IgD-negative memory B cell (primary cell): ENCODE data around the gene CD9. TPM values are rescaled to one million over a fixed set of nuclear protein-coding genes. Genes with fewer than 3 reads are reported as not detected.
A peak's percentile ranks its signal among the peaks of the same experiment; 100 is the strongest.

Experiments
- H3K27ac Mint-ChIP-seq, 3 donors: one replicate each; pipeline ENCODE4 v1.8.0; 2020 to 2022; ENCODE audit warnings: mild to moderate bottlenecking in 3 of 3, mixed read lengths in 3 of 3, moderate library complexity in 1 of 3
- H3K27me3 Mint-ChIP-seq: one replicate; pipeline ENCODE4 v1.8.0; 2021; ENCODE audit warnings: mixed read lengths
- H3K36me3 Mint-ChIP-seq: one replicate; pipeline ENCODE4 v1.8.0; 2020; ENCODE audit warnings: mild to moderate bottlenecking, mixed read lengths
- H3K4me1 Mint-ChIP-seq, 3 donors: one replicate each; pipeline ENCODE4 v1.8.0; 2020 to 2022; ENCODE audit warnings: mixed read lengths in 3 of 3, mild to moderate bottlenecking in 1 of 3
- H3K4me3 Mint-ChIP-seq, 4 donors: one replicate each; pipeline ENCODE4 v1.8.0; 2020 to 2022; ENCODE audit warnings: mild to moderate bottlenecking in 4 of 4, mixed read lengths in 4 of 4, moderate library complexity in 3 of 4
- H3K9me3 Mint-ChIP-seq, 3 donors: one replicate each; pipeline ENCODE4 v1.8.0; 2020 to 2021; ENCODE audit warnings: mixed read lengths in 3 of 3, mild to moderate bottlenecking in 1 of 3
- polyA plus RNA-seq: library from polyadenylated mRNA; unstranded; fragments of 300-500 nt; fragmentation: Illumina TruSeq; gene quantifications from one replicate; pipeline ENCODE4 v1.2.3, GENCODE V29; 2021

Gene CD9
- polyA plus RNA-seq, 1 donor from 2014 or later: 9.6 TPM

GRCh38 chr12:6254491-6254890, 54.3 kb downstream of the CD9 start:
- H3K36me3 Mint-ChIP-seq: peaks cover 2% of the 10 kb centered on the region

GRCh38 chr12:6257007-6257406, 56.8 kb downstream of the CD9 start:
- Mint-ChIP-seq H3K36me3 (peaks cover 2% of the 10 kb centered on the region), H3K4me3 (no peak overlapping the region)

More at GRCh38 chr12:6254491-6254890, 54.3 kb downstream of the CD9 start:
- no peaks in the 10 kb centered on the region for H3K4me1 Mint-ChIP-seq
- H3K9me3 Mint-ChIP-seq: peaks cover 0 to 4% (median 0%) of the 10 kb centered on the region in 3 donors
- peaks cover 10% of the 10 kb centered on the region for H3K27me3 Mint-ChIP-seq
- H3K27ac Mint-ChIP-seq: no peak overlapping the region
- H3K4me3 Mint-ChIP-seq: no peak overlapping the region

GRCh38 chr12:6262211-6262610, 62.0 kb downstream of the CD9 start:
- Mint-ChIP-seq H3K9me3 (peaks cover 0 to 4% (median 0%) of the 10 kb centered on the region in 3 donors), H3K27ac (no peak overlapping the region)

More at GRCh38 chr12:6257007-6257406, 56.8 kb downstream of the CD9 start:
- no peaks in the 10 kb centered on the region for H3K4me1 Mint-ChIP-seq
- peaks cover 15% of the 10 kb centered on the region for H3K27me3 Mint-ChIP-seq
- peaks cover 0 to 4% (median 0%) of the 10 kb centered on the region in 3 donors for H3K9me3 Mint-ChIP-seq
- no peak overlapping the region for H3K27ac Mint-ChIP-seq

DNA sequence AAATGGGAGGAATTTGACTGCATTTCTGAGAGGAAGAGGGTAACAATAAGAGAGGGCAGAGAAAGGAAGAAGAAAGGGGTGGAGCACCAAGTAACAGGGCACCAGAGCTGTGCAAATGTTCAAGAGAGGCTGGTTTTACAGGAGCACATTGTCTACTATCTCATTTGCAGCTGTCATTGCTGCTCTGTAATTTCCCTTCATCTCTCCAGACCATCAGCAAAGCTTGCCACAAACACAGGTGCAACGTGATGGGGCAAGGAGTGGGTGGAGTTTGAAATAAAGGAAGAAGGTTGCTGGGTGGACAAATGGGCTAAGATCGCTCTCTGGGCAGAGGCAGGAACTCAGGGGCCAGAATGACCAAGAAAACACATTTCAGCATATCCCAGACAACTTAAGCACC, 62.4 kb downstream of the CD9 start:
- no peak overlapping the region for H3K27ac Mint-ChIP-seq

More at GRCh38 chr12:6262211-6262610, 62.0 kb downstream of the CD9 start:
- Mint-ChIP-seq H3K27me3 (peaks cover 5% of the 10 kb centered on the region), H3K36me3 (peaks cover 2% of the 10 kb centered on the region), H3K4me1 (no peaks in the 10 kb centered on the region), H3K4me3 (no peak overlapping the region)

DNA sequence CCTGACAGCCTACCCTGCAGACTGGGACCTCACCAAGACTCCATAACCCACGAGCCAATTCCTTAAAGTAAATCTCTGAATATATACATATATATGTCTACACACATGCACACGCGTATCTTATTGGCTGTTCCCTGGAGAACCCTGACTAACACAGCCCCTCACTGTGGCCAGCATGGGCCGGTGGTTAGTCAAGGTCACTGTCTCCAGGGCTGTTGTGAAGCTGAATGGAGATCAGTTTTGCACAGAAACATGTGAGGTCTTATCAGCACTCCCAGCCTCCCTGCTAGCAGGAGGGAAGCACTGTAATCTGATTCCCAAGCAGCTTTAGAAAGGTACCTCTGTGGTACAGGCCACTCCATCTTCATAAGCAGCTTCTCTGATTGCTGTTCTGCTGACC, 63.7 kb downstream of the CD9 start:
- no peak overlapping the region for H3K27ac Mint-ChIP-seq
- H3K4me3 Mint-ChIP-seq: no peak overlapping the region
- H3K9me3 Mint-ChIP-seq: no peaks in the 10 kb centered on the region
- peaks cover 5% of the 10 kb centered on the region for H3K27me3 Mint-ChIP-seq
- no peaks in the 10 kb centered on the region for H3K36me3 Mint-ChIP-seq
- no peaks in the 10 kb centered on the region for H3K4me1 Mint-ChIP-seq

More for the DNA sequence above, 62.4 kb downstream of the CD9 start:
- Mint-ChIP-seq H3K27me3 (peaks cover 5% of the 10 kb centered on the region), H3K4me3 (no peak overlapping the region), H3K36me3 (peaks cover 2% of the 10 kb centered on the region), H3K9me3 (peaks cover 0 to 4% (median 0%) of the 10 kb centered on the region in 3 donors), H3K4me1 (no peaks in the 10 kb centered on the region)

DNA sequence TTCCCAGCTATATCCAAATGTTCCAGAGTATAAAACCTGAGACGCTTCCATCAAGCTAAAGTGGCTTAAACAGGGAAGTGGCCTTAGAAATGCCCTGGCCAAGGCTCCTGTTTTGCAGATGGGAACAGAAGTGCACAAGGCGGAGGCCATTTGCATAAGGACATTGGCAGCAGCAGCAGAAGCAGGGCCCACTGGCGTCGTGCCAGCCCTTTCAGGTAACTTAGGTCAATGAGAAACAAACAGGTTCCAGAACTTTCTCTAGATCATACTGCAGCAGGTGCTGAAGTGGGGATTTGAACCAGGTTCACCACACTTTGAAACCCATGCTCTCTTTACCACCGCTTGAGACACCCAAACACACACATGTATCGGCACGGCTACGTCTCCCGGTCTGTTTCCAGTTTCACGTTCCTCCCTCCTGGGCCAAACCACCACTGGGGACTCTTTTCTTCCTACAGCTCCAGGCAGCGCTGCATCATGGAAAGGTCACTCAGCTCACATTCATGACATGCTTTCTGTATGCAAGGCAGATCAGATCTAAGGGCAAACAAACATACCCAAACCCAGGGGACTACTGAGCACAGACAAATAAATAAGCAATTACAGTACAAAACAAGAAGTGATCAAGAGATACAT, 64.3 kb downstream of the CD9 start:
- H3K9me3 Mint-ChIP-seq: no peaks in the 10 kb centered on the region
- H3K27ac Mint-ChIP-seq: no peak overlapping the region
- no peaks in the 10 kb centered on the region for H3K4me1 Mint-ChIP-seq
- H3K36me3 Mint-ChIP-seq: no peaks in the 10 kb centered on the region
- H3K4me3 Mint-ChIP-seq: no peak overlapping the region
- H3K27me3 Mint-ChIP-seq: peaks cover 5% of the 10 kb centered on the region

- H3K36me3 Mint-ChIP-seq: no peaks in the 10 kb centered on the region
- no peak overlapping the region for H3K4me3 Mint-ChIP-seq
- H3K4me1 Mint-ChIP-seq: no peaks in the 10 kb centered on the region
- H3K9me3 Mint-ChIP-seq: no peaks in the 10 kb centered on the region
- H3K27ac Mint-ChIP-seq: no peak overlapping the region
- peaks cover 5% of the 10 kb centered on the region for H3K27me3 Mint-ChIP-seq
Measured at GRCh38 chr12:6265038-6265405, 64.8 kb downstream of the CD9 start.

DNA sequence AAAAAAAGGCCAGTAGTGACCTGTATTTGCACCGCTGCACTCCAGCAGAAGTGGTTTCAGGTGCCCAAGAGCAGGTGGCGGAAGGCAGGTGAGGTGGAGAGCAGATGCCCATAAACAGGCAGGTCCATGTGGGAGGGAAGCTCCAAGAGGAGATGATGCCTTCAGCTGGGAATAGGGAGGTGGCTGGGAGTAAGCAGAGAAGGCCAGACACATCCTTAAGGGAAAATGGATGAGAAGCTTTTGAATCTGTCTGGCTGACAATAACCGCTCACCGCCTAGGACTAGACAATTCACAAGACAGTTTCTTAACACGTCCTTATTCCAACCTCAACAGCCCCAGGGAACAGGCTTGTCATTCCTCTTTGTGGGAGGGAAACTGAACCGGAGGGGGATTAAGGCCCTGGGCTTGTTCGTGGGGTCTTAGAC, 66.4 kb downstream of the CD9 start:
- H3K36me3 Mint-ChIP-seq: no peaks in the 10 kb centered on the region
- H3K9me3 Mint-ChIP-seq: no peaks in the 10 kb centered on the region
- peaks cover 4% of the 10 kb centered on the region for H3K27me3 Mint-ChIP-seq
- H3K27ac Mint-ChIP-seq: peak overlapping the region in 1 of 3 donors; percentile 17
- no peaks in the 10 kb centered on the region for H3K4me1 Mint-ChIP-seq
- no peak overlapping the region for H3K4me3 Mint-ChIP-seq

DNA sequence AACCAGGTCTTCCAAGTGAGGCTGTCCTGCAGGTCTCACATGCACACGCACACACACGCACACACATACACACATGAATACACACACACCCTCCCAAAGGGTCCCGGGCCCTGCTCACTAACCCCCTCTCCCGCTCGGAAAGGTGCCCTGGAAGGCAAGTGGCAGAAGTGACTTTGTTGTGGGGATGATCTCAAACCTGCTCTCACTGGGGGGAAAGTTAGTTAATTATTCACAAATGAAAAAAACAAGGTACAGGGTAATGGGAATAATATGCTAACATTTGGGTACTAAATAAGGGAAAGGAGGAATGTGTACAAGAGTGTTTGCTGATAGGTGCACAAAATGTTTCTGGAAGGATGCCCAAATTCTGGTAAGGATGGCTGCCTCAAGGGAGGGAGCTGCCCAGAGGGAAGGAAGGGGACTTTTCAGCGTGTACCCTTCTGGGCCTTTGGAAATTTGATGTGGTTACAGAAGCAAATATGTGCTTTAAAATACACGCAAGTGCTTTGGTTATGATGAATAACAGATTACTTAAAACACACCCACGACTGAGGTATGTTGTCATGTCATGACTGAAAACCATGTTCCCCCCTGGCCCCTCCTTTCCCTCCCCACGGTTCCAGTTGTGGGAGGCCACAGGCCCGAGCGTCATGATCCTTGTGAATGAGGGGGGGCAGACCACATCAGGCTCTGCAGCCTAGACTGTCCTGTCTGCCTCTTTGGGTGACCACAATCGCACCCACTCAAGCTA, 66.9 kb downstream of the CD9 start:
- H3K36me3 Mint-ChIP-seq: no peaks in the 10 kb centered on the region
- H3K27ac Mint-ChIP-seq: peak overlapping the region in 1 of 3 donors; percentile 17
- H3K4me1 Mint-ChIP-seq: peaks cover 0 to under 1% (median 0%) of the 10 kb centered on the region in 3 donors
- no peak overlapping the region for H3K4me3 Mint-ChIP-seq
- no peaks in the 10 kb centered on the region for H3K9me3 Mint-ChIP-seq
- peaks cover 4% of the 10 kb centered on the region for H3K27me3 Mint-ChIP-seq

- no peak overlapping the region for H3K4me3 Mint-ChIP-seq
- peaks cover 9% of the 10 kb centered on the region for H3K27me3 Mint-ChIP-seq
- H3K36me3 Mint-ChIP-seq: no peaks in the 10 kb centered on the region
- H3K4me1 Mint-ChIP-seq: peaks cover 0 to 4% (median 0%) of the 10 kb centered on the region in 3 donors
- no peaks in the 10 kb centered on the region for H3K9me3 Mint-ChIP-seq
- no peak overlapping the region for H3K27ac Mint-ChIP-seq
Measured at GRCh38 chr12:6268484-6269157, 68.4 kb downstream of the CD9 start.

DNA sequence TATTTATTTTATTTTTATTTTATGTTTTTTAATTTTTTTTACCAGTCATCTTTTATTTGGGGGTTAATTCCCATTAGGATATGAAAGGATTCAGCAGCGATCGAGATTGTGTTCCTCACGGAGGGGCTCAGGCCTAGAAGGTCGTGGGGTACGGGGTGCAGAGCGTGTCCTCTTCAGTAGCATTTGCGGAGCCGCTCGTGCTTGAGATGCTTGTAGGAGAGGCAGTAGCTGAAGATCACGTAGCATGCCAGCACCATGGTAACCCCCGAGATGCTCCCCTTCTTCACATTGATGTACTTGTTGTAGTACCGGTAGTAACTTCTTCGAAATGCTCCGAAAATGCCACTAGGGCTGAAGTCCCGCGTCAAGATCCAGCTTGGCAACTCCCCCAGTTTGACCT, 69.8 kb downstream of the CD9 start:
- peaks cover 0 to 4% (median 0%) of the 10 kb centered on the region in 3 donors for H3K4me1 Mint-ChIP-seq
- H3K27me3 Mint-ChIP-seq: peaks cover 15% of the 10 kb centered on the region
- no peaks in the 10 kb centered on the region for H3K9me3 Mint-ChIP-seq
- no peak overlapping the region for H3K4me3 Mint-ChIP-seq
- no peaks in the 10 kb centered on the region for H3K36me3 Mint-ChIP-seq
- peak overlapping the region in 1 of 3 donors; percentile 53 for H3K27ac Mint-ChIP-seq

GRCh38 chr12:6271281-6271680, 71.1 kb downstream of the CD9 start:
- Mint-ChIP-seq H3K27me3 (peaks cover 20% of the 10 kb centered on the region), H3K27ac (no peak overlapping the region), H3K9me3 (no peaks in the 10 kb centered on the region), H3K36me3 (no peaks in the 10 kb centered on the region), H3K4me1 (peaks cover 0 to 4% (median 0%) of the 10 kb centered on the region in 3 donors), H3K4me3 (no peak overlapping the region)

DNA sequence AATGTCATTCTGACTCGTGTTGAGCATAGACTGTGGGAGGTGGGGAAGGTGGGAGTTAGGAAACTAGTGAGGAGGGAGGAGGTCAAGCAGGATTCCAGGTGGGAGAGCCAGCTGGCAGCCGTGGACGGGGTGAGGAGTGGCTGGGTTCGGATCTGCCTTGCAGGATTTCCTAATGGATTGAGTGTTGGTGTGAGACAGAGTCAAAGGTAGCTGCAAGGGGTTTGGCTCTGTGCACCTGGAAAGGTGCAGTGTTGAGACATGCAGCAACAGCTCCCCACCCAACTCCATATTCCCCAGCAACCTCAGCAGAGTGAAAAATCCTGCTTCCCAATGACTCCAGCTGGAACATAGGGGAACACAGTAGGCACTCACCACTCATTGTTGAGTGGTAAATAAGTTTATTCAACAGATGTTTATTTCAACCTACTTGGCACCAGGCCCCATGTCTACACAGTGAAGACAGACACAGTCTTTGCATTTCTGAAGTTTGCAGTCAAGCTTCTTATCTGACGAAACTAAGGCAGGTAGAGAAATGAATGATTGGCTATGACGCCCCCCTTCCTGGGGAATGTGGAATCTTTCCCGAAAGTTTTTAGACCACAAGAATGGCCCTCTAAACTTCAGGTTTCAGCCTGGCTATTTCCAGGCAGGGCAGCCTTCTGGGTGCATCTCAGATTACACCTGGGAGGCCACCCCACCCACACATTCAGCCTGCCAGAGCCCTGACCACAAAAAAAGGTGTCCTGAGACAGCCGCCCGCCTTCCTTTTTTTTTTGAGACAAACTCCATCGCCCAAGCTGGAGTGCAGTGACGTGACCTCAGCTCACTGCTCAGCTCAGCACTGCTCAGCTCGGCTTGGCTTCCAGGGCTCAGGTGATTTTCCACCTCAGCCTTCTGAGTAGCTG, 72.4 kb downstream of the CD9 start:
- H3K4me3 Mint-ChIP-seq: no peak overlapping the region
- no peaks in the 10 kb centered on the region for H3K36me3 Mint-ChIP-seq
- peaks cover 30% of the 10 kb centered on the region for H3K27me3 Mint-ChIP-seq
- H3K9me3 Mint-ChIP-seq: no peaks in the 10 kb centered on the region
- H3K27ac Mint-ChIP-seq: no peak overlapping the region
- peaks cover 0 to 4% (median 0%) of the 10 kb centered on the region in 3 donors for H3K4me1 Mint-ChIP-seq

GRCh38 chr12:6273205-6273540, 73.0 kb downstream of the CD9 start:
- Mint-ChIP-seq H3K27me3 (peaks cover 32% of the 10 kb centered on the region), H3K4me3 (no peak overlapping the region), H3K36me3 (no peaks in the 10 kb centered on the region), H3K4me1 (peaks cover 0 to 8% (median 3%) of the 10 kb centered on the region in 3 donors), H3K9me3 (no peaks in the 10 kb centered on the region), H3K27ac (no peak overlapping the region)
